Urothelium cell line (cell line): ENCODE results near the gene ACADM.
"Not testable (repeated sequence)": the region's sequence is repeated elsewhere in the genome, so short reads cannot be mapped to it uniquely, and the experiment has no call there.

ENCODE experiments used
- DNase-seq: peaks from one replicate; pipeline ENCODE4 v3.0.0; 2011; ENCODE audit warnings: low spot score, mixed read lengths
- FAIRE-seq: peaks from 2 replicates; lab custom pipeline; 2011; peaks lifted over from hg19 to GRCh38; lab: Jason Lieb, UNC

The ACADM gene

GRCh38 chr1:75791022-75791421 is 66.5 kb downstream of the ACADM start:
- no peak for FAIRE-seq

DNA sequence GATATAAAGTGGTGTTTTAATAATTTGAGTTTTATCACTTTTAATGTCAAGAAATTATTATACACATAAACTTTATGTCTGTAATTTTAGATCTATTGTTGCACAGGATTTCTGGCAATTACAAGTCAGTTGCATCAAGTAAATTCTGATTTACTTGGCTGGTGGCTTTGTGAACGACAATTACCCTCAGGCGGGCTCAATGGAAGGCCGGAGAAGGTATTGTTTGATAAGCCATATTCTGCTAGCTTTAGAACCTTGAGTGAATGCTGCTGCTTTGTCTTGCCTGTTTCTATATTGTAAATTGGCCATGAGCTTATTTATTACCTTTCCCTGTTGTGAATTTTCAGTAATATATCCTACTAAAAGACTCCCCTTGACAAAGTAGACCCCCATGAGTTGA is 67.6 kb downstream of the ACADM start:
- no peak for FAIRE-seq

More at GRCh38 chr1:75791022-75791421, 66.5 kb downstream of the ACADM start:
- DNase-seq = no peak

DNA sequence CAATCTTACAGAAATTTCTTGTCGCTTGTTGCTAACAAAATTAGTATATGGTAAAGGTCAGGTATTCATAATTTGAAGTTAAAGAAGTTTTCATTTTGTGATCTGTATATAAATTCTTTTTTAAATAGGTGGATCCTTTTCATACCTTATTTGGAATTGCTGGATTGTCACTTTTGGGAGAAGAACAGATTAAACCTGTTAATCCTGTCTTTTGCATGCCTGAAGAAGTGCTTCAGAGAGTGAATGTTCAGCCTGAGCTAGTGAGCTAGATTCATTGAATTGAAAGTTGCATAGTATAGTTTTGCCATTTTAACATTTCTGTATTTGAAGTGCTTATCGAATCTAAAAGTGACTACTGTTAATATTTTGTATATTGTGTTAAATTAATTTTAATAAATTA is 69.9 kb downstream of the ACADM start:
- DNase-seq = no peak
- FAIRE-seq = no peak

More for the DNA sequence above, 67.6 kb downstream of the ACADM start:
- DNase-seq = no peak

DNA sequence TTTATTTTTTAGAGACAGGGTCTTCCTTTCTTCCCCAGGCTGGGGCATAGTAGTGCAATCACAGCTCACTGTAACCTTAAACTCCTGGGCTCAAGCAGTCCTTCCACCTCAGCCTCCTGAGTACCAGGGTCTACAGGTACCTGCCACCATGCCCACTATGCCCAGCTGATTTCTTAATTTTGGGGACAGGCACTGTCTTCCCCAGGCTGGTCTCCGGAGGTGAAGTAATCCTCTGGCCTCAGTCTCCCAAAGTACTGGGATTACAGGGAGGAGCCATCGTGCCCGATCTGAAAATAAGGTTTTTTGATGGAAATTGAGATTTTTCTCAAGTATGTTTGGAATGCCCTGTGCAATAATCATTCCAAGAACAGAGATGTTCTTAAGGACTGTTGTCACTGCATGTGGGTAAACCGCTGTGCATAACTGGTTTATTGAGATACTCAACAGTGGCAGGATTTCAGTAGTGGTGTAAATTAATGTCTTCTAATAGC is 71.2 kb downstream of the ACADM start:
- FAIRE-seq (no peak), DNase-seq (no peak)

GRCh38 chr1:75796376-75797272 is 72.1 kb downstream of the ACADM start, which contains the start of gene MSH4:
TSS of gene MSH4 (plus strand) at chr1:75796882. CDS start at chr1:75796986, 104 bp downstream.
- FAIRE-seq (no peak), DNase-seq (no peak)

GRCh38 chr1:75797273-75797588 is 72.7 kb downstream of the ACADM start:
- DNase-seq (no peak), FAIRE-seq (peak; percentile 32)

DNA sequence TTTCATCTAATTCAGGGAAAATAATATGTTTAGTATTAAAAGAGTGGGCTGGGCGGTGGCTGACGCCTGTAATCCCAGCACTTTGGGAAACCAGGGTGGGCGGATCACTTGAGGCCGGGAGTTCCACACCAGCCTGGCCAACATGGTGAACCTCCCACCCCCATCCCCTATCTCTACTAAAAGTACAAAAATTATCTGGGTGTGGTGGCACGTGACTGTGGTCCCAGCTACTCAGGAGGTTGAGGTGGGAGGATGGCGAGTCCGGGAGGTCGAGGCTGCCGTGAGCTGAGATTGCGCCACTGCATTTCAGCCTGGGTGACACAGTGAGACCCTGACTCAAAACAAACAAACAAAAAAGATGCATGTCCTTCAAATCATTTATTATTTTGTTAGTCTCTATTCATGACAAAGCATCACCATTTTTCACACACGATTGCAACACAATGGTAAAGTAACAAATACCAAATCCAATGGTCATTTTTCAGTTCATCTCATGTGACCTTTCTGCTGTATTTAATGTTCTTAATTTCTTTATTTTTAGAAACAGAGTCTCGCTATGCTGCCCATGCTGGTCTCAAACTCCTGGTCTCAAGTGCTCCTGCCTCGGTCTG is 73.2 kb downstream of the ACADM start:
- FAIRE-seq (no peak), DNase-seq (no peak)

DNA sequence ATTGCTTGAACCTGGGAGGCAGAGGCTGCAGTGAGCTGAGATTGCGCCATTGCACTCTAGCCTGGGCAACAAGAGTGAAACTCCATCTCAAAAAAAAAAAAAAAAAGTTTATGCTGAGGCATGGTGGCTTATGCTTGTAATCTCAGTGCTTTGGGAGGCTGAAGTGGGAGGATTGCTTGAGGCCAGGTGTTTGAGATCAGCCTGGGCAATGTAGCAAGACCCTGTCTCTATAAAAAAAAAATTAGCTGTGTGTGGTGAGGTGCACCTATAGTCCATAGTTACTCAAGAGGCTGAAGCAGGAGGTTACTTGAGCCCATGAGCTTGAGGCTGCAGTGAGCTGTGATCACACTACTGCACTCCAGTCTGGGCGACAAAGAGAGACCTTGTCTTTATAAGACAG is 77.0 kb downstream of the ACADM start:
- DNase-seq, FAIRE-seq: not testable (repeated sequence)

DNA sequence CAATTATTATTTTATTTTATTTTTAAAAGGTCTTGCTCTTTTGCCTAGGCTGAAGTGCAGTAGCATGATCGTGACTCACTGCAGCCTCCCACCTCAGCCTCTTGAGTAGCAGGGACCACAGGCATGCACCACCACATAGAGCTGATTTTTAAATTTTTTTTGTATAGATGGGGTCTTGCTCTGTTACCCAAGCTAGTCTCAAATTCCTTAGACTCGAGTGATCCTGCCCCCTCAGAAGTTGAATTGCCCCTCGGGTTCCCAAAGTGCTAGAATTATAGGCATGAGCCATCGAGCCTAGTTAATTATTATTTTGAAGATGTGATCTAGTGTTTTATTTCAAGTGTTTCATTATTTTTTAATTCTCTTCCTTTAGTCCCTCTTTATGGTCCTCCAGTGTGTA is 84.4 kb downstream of the ACADM start:
- no peak for DNase-seq
- no peak for FAIRE-seq

DNA sequence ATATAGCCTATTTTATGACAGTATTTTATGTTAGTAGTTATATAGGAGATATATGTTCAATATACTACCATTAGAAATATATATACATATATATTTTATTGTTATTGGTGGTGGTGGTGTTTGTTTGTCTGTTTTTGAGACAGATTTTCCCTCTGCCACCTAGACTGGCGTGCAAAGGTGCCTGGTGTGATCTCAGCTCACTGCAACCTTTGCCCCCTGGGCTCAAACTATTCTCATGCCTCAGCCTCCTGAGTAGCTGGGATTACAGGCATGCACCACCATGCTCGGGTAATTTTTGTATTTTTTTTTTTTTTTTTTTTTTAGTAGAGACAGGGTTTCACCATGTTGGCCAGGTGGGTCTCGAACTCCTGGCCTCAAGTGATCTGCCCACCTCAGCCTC is 85.6 kb downstream of the ACADM start:
- not testable (repeated sequence) for FAIRE-seq, DNase-seq

DNA sequence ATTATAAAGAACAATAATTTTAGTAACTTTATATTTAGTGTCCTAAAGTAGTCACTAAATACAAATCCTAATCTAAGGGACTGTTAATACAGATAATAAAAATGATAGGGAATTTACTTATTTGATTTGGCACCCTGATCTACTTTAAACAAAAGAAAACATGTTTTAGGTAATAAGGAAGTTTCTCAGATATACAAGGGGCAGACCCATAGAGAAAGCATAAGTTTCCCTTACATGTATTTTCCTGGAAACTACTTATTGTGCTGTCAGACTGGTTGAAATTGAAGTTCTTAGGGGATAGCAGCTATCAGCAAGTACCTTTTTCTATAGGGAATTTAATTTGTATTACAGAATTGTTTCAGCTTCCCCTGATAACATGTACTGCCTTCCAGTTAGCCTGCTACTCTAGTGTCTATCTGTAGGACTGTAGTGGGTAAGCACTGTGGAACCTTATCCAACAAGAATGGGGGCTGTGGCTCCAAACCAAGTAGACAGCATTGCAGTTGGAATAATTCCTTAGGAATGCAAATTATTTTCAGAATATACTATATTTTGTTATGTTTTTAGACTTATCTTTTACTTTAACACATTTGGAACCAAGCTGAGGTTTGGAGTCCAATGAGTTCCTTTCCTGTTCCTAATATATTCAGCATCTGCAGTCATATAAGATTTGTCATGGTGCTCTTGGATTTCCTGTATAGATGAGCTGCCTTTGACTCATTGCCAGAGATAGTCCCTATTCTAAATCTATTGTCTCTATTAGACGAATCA is 86.9 kb downstream of the ACADM start:
- no peak for FAIRE-seq
- no peak for DNase-seq

DNA sequence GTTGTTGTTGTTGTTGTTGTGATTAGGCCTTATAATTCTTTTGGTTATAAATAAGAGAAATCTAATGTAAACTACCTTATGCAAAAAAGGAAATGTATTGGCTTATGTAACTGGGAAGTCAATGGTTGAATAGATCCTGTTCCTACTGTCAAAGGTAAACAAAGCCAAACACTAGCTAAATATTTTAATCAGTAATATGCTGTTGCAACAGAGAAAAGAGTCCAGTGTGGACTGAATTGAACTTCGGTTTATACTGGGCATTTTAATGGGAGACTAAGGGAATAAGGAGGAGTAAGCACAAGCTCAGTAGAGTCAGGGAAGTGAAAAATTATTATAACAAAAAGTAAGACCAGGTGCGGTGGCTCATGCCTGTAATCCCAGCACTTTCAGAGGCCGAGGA is 87.6 kb downstream of the ACADM start:
- FAIRE-seq (no peak), DNase-seq (no peak)
